Activated CD4-positive, CD25-positive, alpha-beta regulatory T cell (primary cell): ENCODE data around the gene NEUROD1.

Experiments
- DNase-seq, 4 experiments: peaks; one replicate each; lab custom pipeline; 2025; lab: John Stamatoyannopoulos, UW

NEUROD1 gene

DNA sequence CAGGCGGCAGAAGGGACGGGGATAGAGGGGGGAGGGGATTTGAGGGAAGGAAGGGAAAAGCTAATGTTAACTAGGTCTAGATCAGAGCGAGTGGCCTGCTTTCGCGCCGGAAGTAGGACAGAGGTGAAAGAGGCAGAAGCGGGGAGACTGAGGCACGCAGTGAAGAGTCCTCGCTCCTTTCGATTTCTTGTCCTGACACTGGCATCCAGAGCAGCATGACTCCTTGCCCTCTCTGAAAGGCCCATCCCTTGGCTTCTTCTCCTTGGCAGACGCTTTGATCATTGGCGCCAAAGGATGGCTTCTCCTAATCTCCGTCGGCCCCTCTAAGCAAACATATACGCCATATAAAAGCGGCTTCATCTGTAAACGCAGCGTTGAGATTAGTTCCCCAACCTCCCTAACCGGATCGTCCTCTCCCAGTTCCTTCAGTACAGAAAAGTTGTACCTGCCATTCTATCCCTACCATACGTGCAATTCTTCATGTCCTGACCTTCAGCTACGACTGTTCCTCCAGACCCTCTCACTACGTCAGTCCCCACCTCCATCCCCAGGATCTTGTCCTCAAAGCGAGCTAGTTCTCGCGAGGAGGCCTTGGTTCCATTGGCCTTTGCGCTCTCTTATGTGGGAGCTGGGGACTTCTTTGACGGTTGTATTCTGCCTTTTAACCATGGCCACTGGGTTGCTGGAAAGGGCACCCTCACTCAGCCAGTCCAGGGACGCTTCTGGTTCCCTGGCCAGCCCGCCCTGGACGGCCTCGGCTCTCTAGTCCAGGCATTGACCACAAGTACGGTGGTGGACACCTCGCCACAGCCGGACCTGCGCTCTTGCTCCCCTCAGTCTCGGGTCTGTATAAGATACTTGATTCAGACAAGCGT, 857 bp upstream of the NEUROD1 start:
- DNase-seq = no peak

DNA sequence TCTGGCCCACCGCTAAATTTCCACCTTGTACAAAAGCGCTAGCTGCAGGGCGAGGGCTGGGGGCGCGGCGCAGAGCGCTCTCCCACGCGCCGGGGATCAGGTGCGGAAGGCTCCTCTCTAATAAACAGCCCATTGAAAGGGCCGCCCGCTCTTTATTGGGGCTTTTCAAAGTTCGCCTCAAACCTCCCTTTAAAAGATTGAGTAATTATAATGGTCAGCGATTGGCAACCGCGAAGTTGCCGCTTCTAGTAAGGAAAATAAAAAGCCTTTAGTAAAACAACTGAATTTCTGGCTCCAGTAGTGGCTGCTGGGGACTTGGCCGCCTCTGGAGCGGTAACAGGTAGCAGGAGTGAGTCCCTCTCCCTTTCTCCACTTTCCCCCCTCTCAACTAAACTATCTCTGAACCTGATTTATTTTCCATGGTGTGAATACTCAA, 755 bp downstream of the NEUROD1 start:
- DNase-seq = no peak

DNA sequence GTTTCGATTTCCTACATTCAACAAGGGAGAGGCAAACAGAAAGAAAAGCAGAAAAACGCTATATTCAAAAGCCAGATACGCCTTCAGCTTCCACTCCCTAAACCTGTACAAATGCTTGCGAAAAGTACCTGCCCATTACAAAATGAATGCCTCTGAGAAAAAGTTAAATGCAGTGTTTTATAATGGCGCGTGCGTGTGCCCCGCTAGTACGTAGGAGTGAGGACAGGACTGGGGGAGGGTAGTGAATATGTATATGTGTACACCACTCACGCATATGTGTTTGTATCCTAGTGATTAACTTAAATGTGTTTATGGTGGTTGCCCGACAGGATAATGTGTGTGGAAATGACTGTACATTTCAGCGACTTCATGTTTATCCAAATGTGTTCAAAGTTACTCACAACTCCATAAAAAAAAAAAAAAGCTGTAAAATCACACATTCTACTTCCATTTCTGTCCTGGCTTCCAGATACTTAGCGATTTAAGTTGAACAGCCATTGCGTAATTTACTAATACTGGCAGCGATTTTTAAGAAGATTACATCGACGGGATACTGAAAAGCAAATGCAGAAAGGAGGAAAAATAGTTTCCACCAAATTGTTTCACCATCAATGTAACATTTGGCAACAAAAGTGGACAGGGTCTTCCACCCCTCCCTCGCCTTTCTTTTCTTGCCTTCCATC, 1.3 kb downstream of the NEUROD1 start:
- DNase-seq = no peak

- peak in 2 of 4 experiments; percentile 8 to 15 for DNase-seq
Measured at GRCh38 chr2:181677912-181678586, 2.3 kb downstream of the NEUROD1 start.

- no peak for DNase-seq
Measured at GRCh38 chr2:181675254-181675653, 5.1 kb downstream of the NEUROD1 start.

DNA sequence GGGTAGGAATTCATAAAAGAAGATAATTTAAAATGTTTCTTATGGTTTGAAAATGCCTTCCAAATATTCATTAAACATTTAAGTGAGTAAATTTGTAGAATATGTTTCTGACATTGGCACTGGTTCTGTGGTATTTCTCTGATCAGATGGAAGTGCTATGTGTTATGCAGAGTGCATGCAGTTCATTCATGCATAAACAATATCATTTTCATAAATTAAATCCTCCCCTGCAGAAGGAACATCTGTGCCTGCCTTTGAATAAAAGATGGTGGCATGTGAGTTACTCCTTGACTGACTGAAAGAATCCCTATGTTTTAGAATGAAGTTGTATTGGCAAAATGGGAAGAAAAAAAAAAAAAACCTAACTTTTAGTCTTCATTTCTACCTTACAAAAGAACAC, 5.9 kb downstream of the NEUROD1 start:
- no peak for DNase-seq

GRCh38 chr2:181673173-181673572, 7.1 kb downstream of the NEUROD1 start:
- DNase-seq = no peak

- DNase-seq = no peak
Measured at GRCh38 chr2:181672255-181673008, 7.9 kb downstream of the NEUROD1 start.

- no peak for DNase-seq
Measured at GRCh38 chr2:181670632-181671031, 9.7 kb downstream of the NEUROD1 start.

DNA sequence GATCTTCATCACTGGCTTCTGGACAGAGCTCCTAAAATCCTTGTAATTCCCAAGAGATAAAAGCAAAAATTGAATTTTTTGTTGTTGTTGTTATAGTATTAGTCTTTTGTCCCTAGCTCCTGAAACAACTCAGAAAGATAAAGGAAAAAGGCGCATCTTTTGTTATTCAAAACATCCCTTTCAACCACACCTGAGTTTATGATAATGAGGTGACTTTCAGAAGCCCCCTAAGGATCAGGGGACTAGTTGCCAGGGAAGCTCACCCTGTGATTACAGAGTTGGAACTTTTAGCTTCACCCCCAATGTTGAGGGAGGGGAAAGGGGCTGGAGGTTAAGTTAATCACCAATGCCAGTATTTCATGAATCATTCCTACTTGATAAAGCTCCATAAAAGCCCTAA, 13.1 kb downstream of the NEUROD1 start:
- no peak for DNase-seq

- DNase-seq = no peak
Measured at GRCh38 chr2:181662287-181662686, 18.0 kb downstream of the NEUROD1 start.

- DNase-seq = no peak
Measured at GRCh38 chr2:181660181-181660580, 20.1 kb downstream of the NEUROD1 start.

- no peak for DNase-seq
Measured at GRCh38 chr2:181658444-181658843, 21.9 kb downstream of the NEUROD1 start.

DNA sequence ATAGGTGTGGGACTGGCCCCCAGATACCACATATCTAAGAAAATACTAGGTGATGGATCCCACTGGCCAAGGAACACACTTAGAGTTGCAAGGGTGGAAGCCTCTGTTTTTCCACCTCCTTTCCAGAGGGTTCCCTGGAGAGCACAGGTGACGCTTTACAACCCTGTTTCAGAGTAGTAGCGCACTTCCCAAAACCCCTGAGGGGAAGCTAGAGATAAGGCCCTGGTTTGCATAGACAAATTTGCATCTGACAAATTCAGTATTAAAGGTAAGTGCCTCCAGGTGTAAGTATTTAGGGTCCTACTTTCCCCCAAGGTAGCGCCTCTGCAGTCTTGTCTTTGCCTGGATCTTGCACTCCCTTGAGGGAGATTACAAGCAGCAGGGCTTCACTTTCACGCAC, 22.9 kb downstream of the NEUROD1 start:
- DNase-seq = no peak

GRCh38 chr2:181656450-181657291, 23.6 kb downstream of the NEUROD1 start, which contains the start of gene CERKL:
CERKL (minus strand) TSS chr2:181657105; CDS start chr2:181657006, 99 bp downstream.
- no peak for DNase-seq

GRCh38 chr2:181655519-181655918, 24.8 kb downstream of the NEUROD1 start:
- DNase-seq = no peak

DNA sequence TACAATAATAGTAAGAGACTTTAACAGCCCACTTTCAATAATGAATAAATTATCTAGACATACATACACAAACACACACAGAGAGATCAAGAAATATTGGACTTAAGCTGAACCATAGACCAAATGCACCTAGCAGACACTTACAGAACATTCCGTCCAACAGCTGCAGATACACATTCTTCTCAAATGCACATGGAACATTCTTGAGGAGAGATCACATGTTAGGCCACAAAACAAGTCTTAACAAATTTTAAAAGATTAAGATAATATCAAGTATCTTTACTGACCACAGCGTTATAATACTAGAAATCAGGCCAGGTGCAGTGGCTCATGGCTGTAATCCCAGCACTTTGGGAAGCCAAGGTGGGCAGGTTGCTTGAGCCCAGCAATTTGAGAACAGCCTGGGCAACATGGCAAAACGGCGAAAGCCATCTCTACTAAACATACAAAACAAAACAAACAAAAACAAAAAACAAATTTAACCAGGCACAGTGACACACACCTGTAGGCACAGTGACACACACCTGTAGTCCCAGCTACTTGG, 30.8 kb downstream of the NEUROD1 start:
- no peak for DNase-seq

- no peak for DNase-seq
Measured at GRCh38 chr2:181648478-181649155, 31.7 kb downstream of the NEUROD1 start.

- no peak for DNase-seq
Measured at GRCh38 chr2:181646415-181646987, 33.8 kb downstream of the NEUROD1 start.

- DNase-seq = no peak
Measured at GRCh38 chr2:181643151-181643550, 37.2 kb downstream of the NEUROD1 start.
